A549 (cell line): ENCODE results near the gene ASB18. TPM values are rescaled to one million over a fixed set of nuclear protein-coding genes. Genes with fewer than 3 reads are reported as not detected.
A peak's percentile ranks its signal among the peaks of the same experiment; 100 is the strongest.

Experiments used
- ATAC-seq, 2 experiments: fragments of 200-7000 bp in 1 of 2; fragments of >200 bp in 1 of 2; cut with Nextera tagmentation in 1 of 2; cut with Tn5 transposase in 1 of 2; 3 replicates each; pipeline versions ENCODE4 v1.8.0 to v1.9.1; 2018 to 2020; ENCODE audit warnings: mild to moderate bottlenecking in 1 of 2, moderate library complexity in 1 of 2
- CTCF ChIA-PET: fragments of 300-600 bp; sonication (Branson Sonifier 250); formaldehyde crosslinking; extraction: SDS; loops from one replicate; lab custom pipeline; 2021; ENCODE audit warnings: antibody characterized with exemption, inconsistent platforms; lab: Yijun Ruan, JAX
- POLR2A ChIA-PET: fragments of 350-600 bp; formaldehyde crosslinking; extraction: SDS; loops from one replicate; lab custom pipeline; 2021; ENCODE audit warnings: antibody characterized with exemption, inconsistent platforms; lab: Yijun Ruan, JAX
- DNase-seq, 2 experiments: peaks; one replicate each; pipeline versions ENCODE4 v3.0.0 to v3.0.0-alpha.2; 2011 to 2016; ENCODE audit warnings: low read depth in 1 of 2, low spot score in 1 of 2
- FAIRE-seq: peaks from 2 replicates; lab custom pipeline; 2011; peaks lifted over from hg19 to GRCh38; lab: Jason Lieb, UNC
- H3K27ac ChIP-seq, 2 experiments: fragments of >200 bp; sonication (Bioruptor Twin); formaldehyde crosslinking; 3 replicates each; pipeline ENCODE4 v1.5.1; 2016 to 2017
- H3K4me1 ChIP-seq: fragments of >200 bp; sonication (Bioruptor Twin); formaldehyde crosslinking; 3 replicates; pipeline ENCODE4 v1.6.1; 2016
- H3K4me2 ChIP-seq: fragments of >200 bp; sonication (Bioruptor Twin); formaldehyde crosslinking; 3 replicates; pipeline ENCODE4 v1.6.1; 2016
- H3K4me3 ChIP-seq: fragments of >200 bp; sonication (Bioruptor Twin); formaldehyde crosslinking; 3 replicates; pipeline ENCODE4 v1.5.1; 2016
- H3K9me3 ChIP-seq: fragments of >200 bp; sonication (Bioruptor Twin); formaldehyde crosslinking; 3 replicates; pipeline ENCODE4 v1.6.1; 2016
- BHLHE40 ChIP-seq: IDR thresholded peaks from 2 replicates; pipeline ENCODE4 v1.6.1; 2012; ENCODE audit warnings: low read depth, low read length, inconsistent platforms
- CHD2 ChIP-seq: fragments of 150-350 bp; IDR thresholded peaks from 2 replicates; pipeline ENCODE4 v1.6.1; 2014; ENCODE audit warnings: low read length; ENCODE audit not compliant: partially characterized antibody
- EHMT2 ChIP-seq: fragments of 200-600 bp; sonication (generic); IDR thresholded peaks from 2 replicates; pipeline ENCODE4 v1.6.1; 2016; ENCODE audit warnings: antibody characterized with exemption, low read depth, mild to moderate bottlenecking, moderate library complexity
- EP300 ChIP-seq, 2 experiments: fragments of >200 bp; sonication (Bioruptor Twin); formaldehyde crosslinking; IDR thresholded peaks; 2 replicates in 1 of 2; 3 replicates in 1 of 2; pipeline ENCODE4 v1.6.1; 2016 to 2017
- FOXS1 ChIP-seq: fragments of 250-450 bp; sonication (Bioruptor Pico); IDR thresholded peaks from 2 replicates; pipeline ENCODE4 v1.5.0; 2020; ENCODE audit warnings: mild to moderate bottlenecking, moderate library complexity
- HOXA7 ChIP-seq: fragments of 250-450 bp; sonication (Bioruptor Pico); IDR thresholded peaks from 2 replicates; pipeline ENCODE4 v1.5.0; 2020; ENCODE audit warnings: mild to moderate bottlenecking, moderate library complexity
- HOXB5 ChIP-seq: fragments of 250-450 bp; sonication (Bioruptor Pico); IDR thresholded peaks from 2 replicates; pipeline ENCODE4 v1.5.0; 2020; ENCODE audit warnings: mild to moderate bottlenecking, moderate library complexity
- KDM1A ChIP-seq: fragments of 200-600 bp; sonication (generic); IDR thresholded peaks from 2 replicates; pipeline ENCODE4 v1.6.1; 2016; ENCODE audit warnings: low read depth, mild to moderate bottlenecking
- KDM5A ChIP-seq: fragments of 200-600 bp; sonication (generic); IDR thresholded peaks from 2 replicates; pipeline ENCODE4 v1.6.1; 2016; ENCODE audit warnings: antibody characterized with exemption, mild to moderate bottlenecking
- MAZ ChIP-seq: fragments of 150-350 bp; IDR thresholded peaks from 2 replicates; pipeline ENCODE4 v1.6.1; 2014; ENCODE audit warnings: antibody characterized with exemption, low read depth, low read length, borderline replicate concordance
- NPAS2 ChIP-seq: fragments of 250-450 bp; sonication (Bioruptor Pico); IDR thresholded peaks from 2 replicates; pipeline ENCODE4 v1.8.0; 2022; ENCODE audit warnings: mild to moderate bottlenecking, moderate library complexity, borderline replicate concordance
- PHF8 ChIP-seq: fragments of 200-600 bp; sonication (generic); IDR thresholded peaks from 2 replicates; pipeline ENCODE4 v1.6.1; 2016; ENCODE audit warnings: low read depth, mild to moderate bottlenecking, antibody characterized with exemption, moderate library complexity, borderline replicate concordance
- RARB ChIP-seq: fragments of 250-450 bp; sonication (Bioruptor Pico); IDR thresholded peaks from 2 replicates; pipeline ENCODE4 v1.8.0; 2021; ENCODE audit warnings: mild to moderate bottlenecking, moderate library complexity
- TFCP2L1 ChIP-seq: fragments of 250-450 bp; sonication (Bioruptor Pico); IDR thresholded peaks from 2 replicates; pipeline ENCODE4 v1.5.0; 2021; ENCODE audit warnings: mild to moderate bottlenecking
- TP53 ChIP-seq: fragments of 250-450 bp; sonication (Bioruptor Pico); IDR thresholded peaks from 2 replicates; pipeline ENCODE4 v1.5.0; 2021; ENCODE audit warnings: mild to moderate bottlenecking, moderate library complexity
- ZSCAN20 ChIP-seq: fragments of 250-450 bp; sonication (Bioruptor Pico); IDR thresholded peaks from 2 replicates; pipeline ENCODE4 v1.8.0; 2022; ENCODE audit warnings: mild to moderate bottlenecking, moderate library complexity
- WGBS: methylation state at CpG from one replicate; pipeline ENCODE4 v1.1.6; 2017; ENCODE audit errors: missing lambda C conversion rate; 5-methylcytosine and 5-hydroxymethylcytosine counted together
- polyA plus RNA-seq, 4 experiments: library from polyadenylated mRNA; depleted of rRNA in 3 of 4; stranded (reverse); fragments of >200 nt; fragmentation: RNase III in 1 of 4; extraction: RNeasy Plus Mini Kit Qiagen cat#74134 plus additional on column Dnase treatment in 1 of 4; gene quantifications; 2 replicates in 3 of 4; 3 replicates in 1 of 4; pipeline ENCODE4 v1.2.3, GENCODE V29; 2011 to 2017
- TF ChIP-seq, protein P1 (sequence below): fragments of >200 bp; sonication (Bioruptor Twin); formaldehyde crosslinking; IDR thresholded peaks from 3 replicates; pipeline ENCODE4 v1.5.1; 2016
- TF ChIP-seq, protein P2 (sequence below): fragments of >200 bp; sonication (Bioruptor Twin); formaldehyde crosslinking; IDR thresholded peaks from 2 replicates; pipeline ENCODE4 v1.6.1; 2016
- TF ChIP-seq, protein P3 (sequence below): IDR thresholded peaks from 2 replicates; pipeline ENCODE4 v1.6.1; 2012
- TF ChIP-seq, protein P4 (sequence below): fragments of 250-450 bp; sonication (Bioruptor Pico); IDR thresholded peaks from 2 replicates; pipeline ENCODE4 v1.5.0; 2021; ENCODE audit warnings: mild to moderate bottlenecking, moderate library complexity, borderline replicate concordance
- TF ChIP-seq, protein P5 (sequence below): fragments of 450-650 bp; IDR thresholded peaks from 2 replicates; pipeline ENCODE4 v1.6.1; 2014; ENCODE audit warnings: antibody characterized with exemption
- TF ChIP-seq, protein P6 (sequence below): fragments of 150-350 bp; IDR thresholded peaks from 2 replicates; pipeline ENCODE4 v1.6.1; 2014; ENCODE audit warnings: low read depth, mild to moderate bottlenecking, low read length

Gene ASB18
- polyA plus RNA-seq, 2 of the 4 experiments (the other 2 are of a cell fraction): not detected

DNA sequence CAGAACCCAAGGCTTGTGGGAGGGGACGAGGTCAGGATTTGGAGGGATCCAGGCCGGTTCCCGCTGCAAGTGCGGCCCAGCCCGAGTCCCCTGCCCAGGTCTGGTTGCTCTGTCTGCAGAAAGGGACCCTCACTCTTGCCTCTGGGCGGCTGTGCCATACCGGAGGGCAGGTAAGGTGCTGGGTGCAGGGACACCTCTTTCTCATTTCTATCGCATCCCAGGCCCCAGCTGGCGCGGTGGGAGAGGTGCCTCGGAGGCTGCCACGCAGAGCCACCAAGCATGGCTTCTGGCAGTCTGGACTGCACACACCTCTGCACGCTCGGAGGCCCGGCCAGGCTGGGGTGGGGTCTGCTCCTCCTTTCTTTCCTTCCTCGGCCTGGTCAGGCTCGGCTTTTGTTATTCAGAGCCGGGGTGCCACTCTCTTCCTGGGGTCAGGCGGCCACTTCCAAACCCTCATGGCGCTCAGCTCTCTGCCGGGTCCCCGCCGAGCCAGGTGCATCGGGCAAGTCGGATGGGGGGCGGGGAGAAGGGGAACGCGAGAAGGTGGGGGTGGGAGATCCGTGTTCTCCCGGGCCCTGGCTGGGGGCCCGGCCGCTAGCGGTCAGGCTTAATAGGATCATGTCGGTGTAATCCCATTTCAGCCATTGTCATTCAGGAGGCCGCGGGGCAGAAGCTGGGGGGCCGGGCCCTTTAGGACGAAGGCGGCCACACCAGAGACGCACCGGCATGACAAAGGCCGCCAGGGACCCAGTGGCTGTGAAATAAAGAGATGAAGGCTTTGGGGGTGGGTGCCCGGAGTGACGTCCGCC, 105.0 kb downstream of the ASB18 start:
- Histone ChIP-seq H3K27ac (no peak overlapping the region), H3K4me3 (no peak overlapping the region), H3K4me1 (no peaks in the 10 kb centered on the region), H3K4me2 (no peak overlapping the region), H3K9me3 (no peaks in the 10 kb centered on the region)
- FAIRE-seq (no peak), ATAC-seq (no peak), DNase-seq (no peak)
- 90% methylated on average over 42 of the region's 45 CpGs for WGBS
- POLR2A ChIA-PET: no interaction called here
- TF ChIP-seq KDM5A (no peak), HOXB5 (CRISPR knock-in tag) (no peak), EHMT2 (no peak)
- TF ChIP-seq, protein P1, sequence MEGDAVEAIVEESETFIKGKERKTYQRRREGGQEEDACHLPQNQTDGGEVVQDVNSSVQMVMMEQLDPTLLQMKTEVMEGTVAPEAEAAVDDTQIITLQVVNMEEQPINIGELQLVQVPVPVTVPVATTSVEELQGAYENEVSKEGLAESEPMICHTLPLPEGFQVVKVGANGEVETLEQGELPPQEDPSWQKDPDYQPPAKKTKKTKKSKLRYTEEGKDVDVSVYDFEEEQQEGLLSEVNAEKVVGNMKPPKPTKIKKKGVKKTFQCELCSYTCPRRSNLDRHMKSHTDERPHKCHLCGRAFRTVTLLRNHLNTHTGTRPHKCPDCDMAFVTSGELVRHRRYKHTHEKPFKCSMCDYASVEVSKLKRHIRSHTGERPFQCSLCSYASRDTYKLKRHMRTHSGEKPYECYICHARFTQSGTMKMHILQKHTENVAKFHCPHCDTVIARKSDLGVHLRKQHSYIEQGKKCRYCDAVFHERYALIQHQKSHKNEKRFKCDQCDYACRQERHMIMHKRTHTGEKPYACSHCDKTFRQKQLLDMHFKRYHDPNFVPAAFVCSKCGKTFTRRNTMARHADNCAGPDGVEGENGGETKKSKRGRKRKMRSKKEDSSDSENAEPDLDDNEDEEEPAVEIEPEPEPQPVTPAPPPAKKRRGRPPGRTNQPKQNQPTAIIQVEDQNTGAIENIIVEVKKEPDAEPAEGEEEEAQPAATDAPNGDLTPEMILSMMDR: no peak
- TF ChIP-seq, protein P2, sequence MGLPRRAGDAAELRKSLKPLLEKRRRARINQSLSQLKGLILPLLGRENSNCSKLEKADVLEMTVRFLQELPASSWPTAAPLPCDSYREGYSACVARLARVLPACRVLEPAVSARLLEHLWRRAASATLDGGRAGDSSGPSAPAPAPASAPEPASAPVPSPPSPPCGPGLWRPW: no peak
- CTCF ChIA-PET: interaction anchor here (1.3 to 2.5 kb wide), 2 partner anchors 11 to 22 kb away, joined by 4 to 6 read pairs; no protein-coding TSS in a partner anchor

DNA sequence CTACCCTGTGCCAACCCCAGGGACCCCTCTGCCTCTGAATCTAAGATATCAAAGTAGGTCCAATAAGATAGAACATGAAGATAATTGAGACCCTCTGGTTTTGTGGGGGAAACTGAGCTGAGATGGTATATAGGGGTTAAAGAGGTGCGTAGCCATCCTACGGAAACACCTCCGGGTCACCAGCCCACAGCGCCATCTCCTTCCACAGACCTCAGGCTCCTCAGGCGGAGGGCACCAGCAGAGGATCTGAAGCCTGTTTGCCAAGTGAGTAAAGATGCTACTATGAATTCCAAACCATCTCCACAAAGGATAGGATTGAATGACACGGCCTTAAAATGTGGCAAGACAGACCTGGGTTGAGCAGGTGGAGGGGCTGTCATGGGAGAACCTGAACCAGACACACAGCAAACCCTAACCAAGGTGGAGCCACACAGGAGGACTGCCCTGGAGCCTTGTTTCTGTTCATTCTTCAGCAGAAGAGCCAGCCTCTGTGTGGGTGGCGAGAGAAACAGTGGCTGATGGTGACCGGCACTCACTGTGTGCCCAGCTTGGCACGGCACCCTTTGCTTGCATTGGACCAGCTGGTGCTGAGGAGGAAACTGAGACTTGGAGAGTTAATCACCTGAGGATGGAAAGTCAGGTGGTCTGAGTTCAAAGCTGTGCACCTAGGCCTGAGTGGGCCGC, 106.2 kb downstream of the ASB18 start:
- ChIA-PET CTCF (interaction anchor here (1.3 to 2.5 kb wide), 3 partner anchors 12 to 23 kb away, joined by 4 to 6 read pairs (median 4); no protein-coding TSS in a partner anchor), POLR2A (no interaction called here)
- ATAC-seq (peak in 1 of 2 experiments; percentile 16; a peak in 2 of 6 replicates), FAIRE-seq (no peak), DNase-seq (no peak)
- Histone ChIP-seq H3K4me3 (no peak overlapping the region), H3K27ac (no peak overlapping the region), H3K4me2 (no peak overlapping the region), H3K9me3 (peaks cover 7% of the 10 kb centered on the region; the same call in 1 of the 3 replicates), H3K4me1 (no peaks in the 10 kb centered on the region)
- WGBS: 78% methylated on average over 10 of the region's 10 CpGs
- TF ChIP-seq EP300 (IDR thresholded peaks at IDR 0.05) (no peak), NPAS2 (CRISPR knock-in tag) (no peak), FOXS1 (no peak), RARB (CRISPR knock-in tag) (no peak), TFCP2L1 (CRISPR knock-in tag) (no peak), MAZ (no peak), EHMT2 (no peak), HOXA7 (CRISPR knock-in tag) (no peak), TP53 (CRISPR knock-in tag) (no peak), ZSCAN20 (CRISPR knock-in tag) (no peak), CHD2 (no peak), KDM1A (no peak), PHF8 (no peak), BHLHE40 (no peak)
- TF ChIP-seq, protein P3, sequence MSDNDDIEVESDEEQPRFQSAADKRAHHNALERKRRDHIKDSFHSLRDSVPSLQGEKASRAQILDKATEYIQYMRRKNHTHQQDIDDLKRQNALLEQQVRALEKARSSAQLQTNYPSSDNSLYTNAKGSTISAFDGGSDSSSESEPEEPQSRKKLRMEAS: no peak
- TF ChIP-seq, protein P4, sequence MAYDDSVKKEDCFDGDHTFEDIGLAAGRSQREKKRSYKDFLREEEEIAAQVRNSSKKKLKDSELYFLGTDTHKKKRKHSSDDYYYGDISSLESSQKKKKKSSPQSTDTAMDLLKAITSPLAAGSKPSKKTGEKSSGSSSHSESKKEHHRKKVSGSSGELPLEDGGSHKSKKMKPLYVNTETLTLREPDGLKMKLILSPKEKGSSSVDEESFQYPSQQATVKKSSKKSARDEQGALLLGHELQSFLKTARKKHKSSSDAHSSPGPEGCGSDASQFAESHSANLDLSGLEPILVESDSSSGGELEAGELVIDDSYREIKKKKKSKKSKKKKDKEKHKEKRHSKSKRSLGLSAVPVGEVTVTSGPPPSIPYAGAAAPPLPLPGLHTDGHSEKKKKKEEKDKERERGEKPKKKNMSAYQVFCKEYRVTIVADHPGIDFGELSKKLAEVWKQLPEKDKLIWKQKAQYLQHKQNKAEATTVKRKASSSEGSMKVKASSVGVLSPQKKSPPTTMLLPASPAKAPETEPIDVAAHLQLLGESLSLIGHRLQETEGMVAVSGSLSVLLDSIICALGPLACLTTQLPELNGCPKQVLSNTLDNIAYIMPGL: no peak
- TF ChIP-seq, protein P5, sequence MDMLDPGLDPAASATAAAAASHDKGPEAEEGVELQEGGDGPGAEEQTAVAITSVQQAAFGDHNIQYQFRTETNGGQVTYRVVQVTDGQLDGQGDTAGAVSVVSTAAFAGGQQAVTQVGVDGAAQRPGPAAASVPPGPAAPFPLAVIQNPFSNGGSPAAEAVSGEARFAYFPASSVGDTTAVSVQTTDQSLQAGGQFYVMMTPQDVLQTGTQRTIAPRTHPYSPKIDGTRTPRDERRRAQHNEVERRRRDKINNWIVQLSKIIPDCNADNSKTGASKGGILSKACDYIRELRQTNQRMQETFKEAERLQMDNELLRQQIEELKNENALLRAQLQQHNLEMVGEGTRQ: no peak
- TF ChIP-seq, protein P6, sequence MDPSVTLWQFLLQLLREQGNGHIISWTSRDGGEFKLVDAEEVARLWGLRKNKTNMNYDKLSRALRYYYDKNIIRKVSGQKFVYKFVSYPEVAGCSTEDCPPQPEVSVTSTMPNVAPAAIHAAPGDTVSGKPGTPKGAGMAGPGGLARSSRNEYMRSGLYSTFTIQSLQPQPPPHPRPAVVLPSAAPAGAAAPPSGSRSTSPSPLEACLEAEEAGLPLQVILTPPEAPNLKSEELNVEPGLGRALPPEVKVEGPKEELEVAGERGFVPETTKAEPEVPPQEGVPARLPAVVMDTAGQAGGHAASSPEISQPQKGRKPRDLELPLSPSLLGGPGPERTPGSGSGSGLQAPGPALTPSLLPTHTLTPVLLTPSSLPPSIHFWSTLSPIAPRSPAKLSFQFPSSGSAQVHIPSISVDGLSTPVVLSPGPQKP: no peak
